GM23248 (cell line): ENCODE results near the gene CASQ1. TPM values are rescaled to one million over a fixed set of nuclear protein-coding genes. Genes with fewer than 3 reads are reported as not detected.

Source experiments
- DNase-seq: peaks from one replicate; pipeline ENCODE4 v3.0.0-alpha.2; 2015
- H2AFZ ChIP-seq: fragments of 200-600 bp; sonication (generic); 2 replicates; pipeline ENCODE4 v1.6.1; 2016; ENCODE audit warnings: antibody characterized with exemption
- H3F3A ChIP-seq: fragments of 200-600 bp; sonication (generic); 2 replicates; pipeline ENCODE4 v1.6.1; 2016; ENCODE audit warnings: mild to moderate bottlenecking, antibody characterized with exemption, mixed run types; ENCODE audit not compliant: insufficient read depth
- H3K27ac ChIP-seq: fragments of 200-600 bp; sonication (generic); 2 replicates; pipeline ENCODE4 v1.5.1; 2016; ENCODE audit warnings: mild to moderate bottlenecking
- H3K27me3 ChIP-seq: fragments of 200-600 bp; sonication (generic); replicated peaks from 2 replicates; pipeline ENCODE4 v1.6.1; 2016; ENCODE audit warnings: mild to moderate bottlenecking; ENCODE audit not compliant: insufficient read depth
- H3K36me3 ChIP-seq: fragments of 200-600 bp; sonication (generic); 2 replicates; pipeline ENCODE4 v1.6.1; 2016; ENCODE audit warnings: low read depth, mild to moderate bottlenecking
- H3K4me1 ChIP-seq: fragments of 200-600 bp; sonication (generic); 2 replicates; pipeline ENCODE4 v1.6.1; 2016; ENCODE audit warnings: mild to moderate bottlenecking; ENCODE audit not compliant: insufficient read depth
- H3K4me2 ChIP-seq: fragments of 200-600 bp; sonication (generic); one replicate; pipeline ENCODE4 v1.6.1; 2016; ENCODE audit warnings: mild to moderate bottlenecking; ENCODE audit not compliant: unreplicated experiment
- H3K4me3 ChIP-seq: fragments of 200-600 bp; sonication (generic); 2 replicates; pipeline ENCODE4 v1.5.1; 2016; ENCODE audit warnings: mild to moderate bottlenecking
- H3K79me2 ChIP-seq: fragments of 200-600 bp; sonication (generic); 2 replicates; pipeline ENCODE4 v1.6.1; 2016; ENCODE audit warnings: mild to moderate bottlenecking; ENCODE audit not compliant: insufficient read depth
- H3K9ac ChIP-seq: fragments of 200-600 bp; sonication (generic); 2 replicates; pipeline ENCODE4 v1.6.1; 2016; ENCODE audit warnings: mild to moderate bottlenecking
- H3K9me2 ChIP-seq: fragments of 200-600 bp; sonication (generic); 2 replicates; pipeline ENCODE4 v1.6.1; 2016; ENCODE audit warnings: mixed run types, mild to moderate bottlenecking, moderate library complexity; ENCODE audit not compliant: insufficient read depth
- H3K9me3 ChIP-seq: fragments of 200-600 bp; sonication (generic); one replicate; pipeline ENCODE4 v1.6.1; 2017; ENCODE audit warnings: low read depth
- H4K20me1 ChIP-seq: fragments of 200-600 bp; sonication (generic); 2 replicates; pipeline ENCODE4 v1.6.0; 2016; ENCODE audit not compliant: insufficient read depth
- EZH2 ChIP-seq: fragments of 200-600 bp; sonication (generic); IDR thresholded peaks from 2 replicates; pipeline ENCODE4 v1.6.1; 2018; ENCODE audit warnings: antibody characterized with exemption, mild to moderate bottlenecking; ENCODE audit not compliant: insufficient read depth, poor library complexity, severe bottlenecking
- EZH2phosphoT487 ChIP-seq: fragments of 200-600 bp; sonication (generic); IDR thresholded peaks from 2 replicates; pipeline ENCODE4 v1.6.1; 2018; ENCODE audit warnings: antibody characterized with exemption, moderate library complexity, mild to moderate bottlenecking, low read depth; ENCODE audit not compliant: insufficient read depth
- WGBS, 2 experiments: methylation state at CpG; one replicate each; pipeline ENCODE4 v1.1.6; 2015 to 2017; ENCODE audit warnings: low lambda C conversion rate in 2 of 2, low coverage in 1 of 2; ENCODE audit errors: missing lambda C conversion rate in 2 of 2; 5-methylcytosine and 5-hydroxymethylcytosine counted together
- in situ Hi-C: fragments of 300-500 bp; cut with MboI; formaldehyde crosslinking; loops from 2 replicates; pipeline ENCODE4 v1.15.0; 2020
- polyA plus RNA-seq: library from polyadenylated mRNA; unstranded; fragments of >200 nt; fragmentation: Nextera tagmentation; extraction: Ambion mirVana; gene quantifications from 2 replicates; pipeline ENCODE4 v1.2.1, GENCODE V29; 2016
- total RNA-seq: library from RNA; depleted of rRNA; stranded (reverse); fragments of >200 nt; shearing (Covaris generic); gene quantifications from 2 replicates; pipeline ENCODE4 v1.2.3, GENCODE V29; 2014

Gene CASQ1
- total and polyA plus RNA-seq, 2 experiments from 2014 or later, result 0.11 TPM; not detected in 1

- in situ Hi-C loops, result no loop called here
- WGBS, 2 experiments, result 79 to 95% methylated on average over 2 of the region's 2 CpGs
- peaks cover 56% of the 10 kb centered on the region for H3K36me3 ChIP-seq
These were observed 29.9 kb downstream of the CASQ1 start for GRCh38 chr1:160220301-160220700.

GRCh38 chr1:160221089-160221488, 30.7 kb downstream of the CASQ1 start:
- Histone ChIP-seq H3K4me3 (no peak overlapping the region), H3K4me2 (no peak overlapping the region), H3K27ac (no peak overlapping the region), H3K4me1 (peaks cover 48% of the 10 kb centered on the region), H3K9me3 (no peaks in the 10 kb centered on the region), H3K79me2 (no peaks in the 10 kb centered on the region), H3K9ac (no peak overlapping the region), H3K36me3 (peaks cover 57% of the 10 kb centered on the region), H3K9me2 (no peaks in the 10 kb centered on the region), H3F3A (peaks cover 61% of the 10 kb centered on the region), H4K20me1 (no peaks in the 10 kb centered on the region), H2AFZ (no peak overlapping the region), H3K27me3 (no peaks in the 10 kb centered on the region)
- TF ChIP-seq EZH2phosphoT487 (no peak), EZH2 (no peak)
- DNase-seq, result no peak
- in situ Hi-C loops, result no loop called here

More at GRCh38 chr1:160220301-160220700, 29.9 kb downstream of the CASQ1 start:
- no peaks in the 10 kb centered on the region for H3K9me3 ChIP-seq
- H3K79me2 ChIP-seq, result no peaks in the 10 kb centered on the region
- no peak for DNase-seq
- no peaks in the 10 kb centered on the region for H4K20me1 ChIP-seq
- no peaks in the 10 kb centered on the region for H3K9me2 ChIP-seq
- TF ChIP-seq EZH2phosphoT487 (no peak), EZH2 (no peak)
- H3K4me1 ChIP-seq, result peaks cover 53% of the 10 kb centered on the region
- H3K27me3 ChIP-seq, result no peaks in the 10 kb centered on the region
- 0 out of 2 replicates have a peak overlapping the region, but pooled peaks have one; percentile 78 for H3K27ac ChIP-seq
- H2AFZ ChIP-seq, result no peak overlapping the region
- no peak overlapping the region for H3K4me2 ChIP-seq
- no peak overlapping the region for H3K4me3 ChIP-seq
- peaks cover 69% of the 10 kb centered on the region for H3F3A ChIP-seq
- no peak overlapping the region for H3K9ac ChIP-seq

GRCh38 chr1:160222546-160222945, 32.2 kb downstream of the CASQ1 start:
- WGBS, 2 experiments, result 78 to 79% methylated on average over 3 of the region's 3 CpGs
- DNase-seq, result no peak
- no peaks in the 10 kb centered on the region for H4K20me1 ChIP-seq
- peaks cover 34% of the 10 kb centered on the region for H3K4me1 ChIP-seq
- no peak overlapping the region for H3K27ac ChIP-seq
- no peaks in the 10 kb centered on the region for H3K79me2 ChIP-seq
- H2AFZ ChIP-seq, result no peak overlapping the region
- H3K4me2 ChIP-seq, result no peak overlapping the region
- H3K36me3 ChIP-seq, result peaks cover 68% of the 10 kb centered on the region
- TF ChIP-seq EZH2 (no peak), EZH2phosphoT487 (no peak)
- in situ Hi-C loops, result no loop called here
- no peaks in the 10 kb centered on the region for H3K9me2 ChIP-seq
- no peaks in the 10 kb centered on the region for H3K9me3 ChIP-seq
- peaks cover 48% of the 10 kb centered on the region for H3F3A ChIP-seq
- H3K27me3 ChIP-seq, result no peaks in the 10 kb centered on the region
- H3K4me3 ChIP-seq, result no peak overlapping the region
- no peak overlapping the region for H3K9ac ChIP-seq

GRCh38 chr1:160224606-160225005, 34.2 kb downstream of the CASQ1 start:
- no peak overlapping the region for H3K4me2 ChIP-seq
- H3K9ac ChIP-seq, result no peak overlapping the region
- 97 to 100% methylated on average over 2 of the region's 2 CpGs for WGBS, 2 experiments
- no peaks in the 10 kb centered on the region for H3K9me3 ChIP-seq
- H3K9me2 ChIP-seq, result no peaks in the 10 kb centered on the region
- no peak for TF ChIP-seq EZH2phosphoT487
- no peak for TF ChIP-seq EZH2
- no peaks in the 10 kb centered on the region for H4K20me1 ChIP-seq
- H3K27ac ChIP-seq, result no peak overlapping the region
- peaks cover 13% of the 10 kb centered on the region; the same call in 1 of the 2 replicates for H3K4me1 ChIP-seq
- no peaks in the 10 kb centered on the region for H3K79me2 ChIP-seq
- peaks cover 28% of the 10 kb centered on the region for H3F3A ChIP-seq
- no peaks in the 10 kb centered on the region for H3K27me3 ChIP-seq
- in situ Hi-C loops, result no loop called here
- no peak overlapping the region for H3K4me3 ChIP-seq
- peaks cover 63% of the 10 kb centered on the region for H3K36me3 ChIP-seq
- H2AFZ ChIP-seq, result no peak overlapping the region
- DNase-seq, result no peak

- Histone ChIP-seq H3K36me3 (peaks cover 66% of the 10 kb centered on the region), H3K27ac (no peak overlapping the region), H3K79me2 (no peaks in the 10 kb centered on the region), H3F3A (peaks cover 20% of the 10 kb centered on the region), H3K9ac (no peak overlapping the region), H3K27me3 (no peaks in the 10 kb centered on the region), H4K20me1 (no peaks in the 10 kb centered on the region), H3K4me2 (no peak overlapping the region), H3K4me1 (peaks cover 6% of the 10 kb centered on the region; the same call in 1 of the 2 replicates), H3K4me3 (no peak overlapping the region), H2AFZ (no peak overlapping the region), H3K9me3 (no peaks in the 10 kb centered on the region), H3K9me2 (no peaks in the 10 kb centered on the region)
- in situ Hi-C loops, result no loop called here
- no peak for DNase-seq
- TF ChIP-seq EZH2phosphoT487 (no peak), EZH2 (no peak)
- WGBS, 2 experiments, result 95 to 98% methylated on average over 2 of the region's 2 CpGs
These were observed 35.0 kb downstream of the CASQ1 start for GRCh38 chr1:160225345-160225744.
